Esophagus muscularis mucosa (tissue), 4 donors: Measurements from ENCODE around the gene KRTAP3-3.

Experiments used
- CTCF ChIP-seq, 3 experiments: fragments of 200-600 bp in 2 of 3; fragments of 450-650 bp in 1 of 3; sonication (generic) in 2 of 3; IDR thresholded peaks; one replicate each; pipeline ENCODE4 v1.5.1; 2017 to 2019; ENCODE audit warnings: antibody characterized with exemption in 3 of 3, mild to moderate bottlenecking in 2 of 3, moderate library complexity in 1 of 3
- EP300 ChIP-seq: sonication (generic); formaldehyde crosslinking; IDR thresholded peaks from one replicate; pipeline ENCODE4 v1.6.1; 2017; ENCODE audit warnings: antibody characterized with exemption
- POLR2A ChIP-seq: fragments of 450-650 bp; IDR thresholded peaks from one replicate; pipeline ENCODE4 v1.6.1; 2017; ENCODE audit warnings: antibody characterized with exemption, moderate library complexity, mild to moderate bottlenecking, low read depth
- POLR2AphosphoS5 ChIP-seq, 2 donors: sonication (generic); formaldehyde crosslinking; IDR thresholded peaks; one replicate each; pipeline ENCODE4 v1.6.1; 2017; ENCODE audit warnings: antibody characterized with exemption in 2 of 2

GRCh38 chr17:41010441-41010840 lies 16.5 kb upstream of the KRTAP3-3 start:
- TF ChIP-seq EP300 (no peak), POLR2AphosphoS5 (IDR thresholded peaks at IDR 0.05) (no peak), POLR2A (no peak), CTCF (IDR thresholded peaks at IDR 0.05) (no peak)
